ENCODE results near the gene BLOC1S2. TPM values are rescaled to one million over a fixed set of nuclear protein-coding genes. Genes with fewer than 3 reads are reported as not detected.

BLOC1S2 gene
- total RNA-seq, 1 donor from 2014 or later: 87.1 TPM

GRCh38 chr10:100311298-100311697, 24.8 kb upstream of the BLOC1S2 start:
- Mint-ChIP-seq H3K27ac (no peak overlapping the region), H3K9me3 (no peaks in the 10 kb centered on the region), H3K4me1 (no peaks in the 10 kb centered on the region), H3K4me3 (no peak overlapping the region), H3K36me3 (no peaks in the 10 kb centered on the region), H3K27me3 (ENCODE audit: insufficient read depth, low read depth) (peaks cover 3% of the 10 kb centered on the region)
- Histone ChIP-seq H4K20me1 (ENCODE audit: low read depth) (no peaks in the 10 kb centered on the region), H3F3A (ENCODE audit: low read depth) (no peaks in the 10 kb centered on the region), H3K4me2 (no peak overlapping the region), H2AFZ (replicated peaks) (no peak overlapping the region), H3K4me3 (no peak overlapping the region), H3K36me3 (no peaks in the 10 kb centered on the region), H3K79me2 (ENCODE audit: low read depth) (no peaks in the 10 kb centered on the region), H3K27ac (no peak overlapping the region), H3K9me3 (ENCODE audit: low read depth) (no peaks in the 10 kb centered on the region), H3K4me1 (no peaks in the 10 kb centered on the region), H3K9ac (no peak overlapping the region), H3K27me3 (peaks cover 74% of the 10 kb centered on the region)
- TF ChIP-seq CTCF (IDR thresholded peaks at IDR 0.05): no peak
- no peak for TF ChIP-seq EZH2 (IDR thresholded peaks at IDR 0.05)
- TF ChIP-seq EZH2phosphoT487 (IDR thresholded peaks at IDR 0.05): no peak
- no peak for DNase-seq (ENCODE audit: low spot score)

- H3K4me3 ChIP-seq: no peak overlapping the region
- Mint-ChIP-seq H3K36me3 (no peaks in the 10 kb centered on the region), H3K9me3 (no peaks in the 10 kb centered on the region), H3K4me3 (no peak overlapping the region), H3K27ac (no peak overlapping the region), H3K27me3 (ENCODE audit: insufficient read depth, low read depth) (peaks cover 4% of the 10 kb centered on the region), H3K4me1 (no peaks in the 10 kb centered on the region)
- H3K4me1 ChIP-seq: no peaks in the 10 kb centered on the region
- H3K79me2 ChIP-seq (ENCODE audit: low read depth): no peaks in the 10 kb centered on the region
- H3K27ac ChIP-seq: no peak overlapping the region
- H3K36me3 ChIP-seq: no peaks in the 10 kb centered on the region
- no peaks in the 10 kb centered on the region for H4K20me1 ChIP-seq (ENCODE audit: low read depth)
- H3K9me3 ChIP-seq (ENCODE audit: low read depth): no peaks in the 10 kb centered on the region
- no peak overlapping the region for H2AFZ ChIP-seq (replicated peaks)
- TF ChIP-seq CTCF (IDR thresholded peaks at IDR 0.05) (no peak), EZH2 (IDR thresholded peaks at IDR 0.05) (no peak), EZH2phosphoT487 (IDR thresholded peaks at IDR 0.05) (no peak)
- DNase-seq (ENCODE audit: low spot score): no peak
- no peak overlapping the region for H3K9ac ChIP-seq
- H3K4me2 ChIP-seq: no peak overlapping the region
- H3K27me3 ChIP-seq: peaks cover 57% of the 10 kb centered on the region
- no peaks in the 10 kb centered on the region for H3F3A ChIP-seq (ENCODE audit: low read depth)
Observed at GRCh38 chr10:100307684-100308083, 21.2 kb upstream of the BLOC1S2 start.

- Histone ChIP-seq H3K4me1 (no peaks in the 10 kb centered on the region), H3K9me3 (ENCODE audit: low read depth) (no peaks in the 10 kb centered on the region), H3K27ac (no peak overlapping the region), H3K79me2 (ENCODE audit: low read depth) (no peaks in the 10 kb centered on the region), H4K20me1 (ENCODE audit: low read depth) (no peaks in the 10 kb centered on the region), H2AFZ (replicated peaks) (no peak overlapping the region), H3K36me3 (no peaks in the 10 kb centered on the region), H3K9ac (no peak overlapping the region), H3F3A (ENCODE audit: low read depth) (no peaks in the 10 kb centered on the region), H3K4me3 (no peak overlapping the region), H3K4me2 (no peak overlapping the region), H3K27me3 (peaks cover 49% of the 10 kb centered on the region)
- H3K9me3 Mint-ChIP-seq: no peaks in the 10 kb centered on the region
- TF ChIP-seq CTCF (IDR thresholded peaks at IDR 0.05) (no peak), EZH2 (IDR thresholded peaks at IDR 0.05) (no peak), EZH2phosphoT487 (IDR thresholded peaks at IDR 0.05) (no peak)
- H3K27ac Mint-ChIP-seq: no peak overlapping the region
- H3K36me3 Mint-ChIP-seq: no peaks in the 10 kb centered on the region
- peaks cover 3% of the 10 kb centered on the region for H3K4me1 Mint-ChIP-seq
- peaks cover 6% of the 10 kb centered on the region for H3K27me3 Mint-ChIP-seq (ENCODE audit: insufficient read depth, low read depth)
- H3K4me3 Mint-ChIP-seq: no peak overlapping the region
- DNase-seq (ENCODE audit: low spot score): no peak
Observed at GRCh38 chr10:100306861-100307260, 20.4 kb upstream of the BLOC1S2 start.
